Trophoblast cell (in vitro differentiated cells and primary cell): ENCODE results near the gene SAP30L.

Source experiments
- DNase-seq, 2 donors: peaks; one replicate each; pipeline ENCODE4 v3.0.0-alpha.2; 2016
- H2AFZ ChIP-seq: 2 replicates; pipeline ENCODE4 v1.6.1; 2013; ENCODE audit warnings: low read length, moderate library complexity, mild to moderate bottlenecking; ENCODE audit not compliant: insufficient read depth, poor library complexity
- H2AK5ac ChIP-seq: 2 replicates; pipeline ENCODE4 v1.6.1; 2013; ENCODE audit warnings: mild to moderate bottlenecking, low read length
- H2BK120ac ChIP-seq: 2 replicates; pipeline ENCODE4 v1.6.1; 2013; ENCODE audit warnings: low read length, mild to moderate bottlenecking, moderate library complexity; ENCODE audit not compliant: insufficient read depth, poor library complexity
- H2BK12ac ChIP-seq: 2 replicates; pipeline ENCODE4 v1.6.1; 2013; ENCODE audit warnings: mild to moderate bottlenecking, low read length, moderate library complexity
- H2BK5ac ChIP-seq: 2 replicates; pipeline ENCODE4 v1.6.1; 2013; ENCODE audit warnings: low read length, low read depth, moderate library complexity, mild to moderate bottlenecking; ENCODE audit not compliant: poor library complexity
- H3K14ac ChIP-seq: 2 replicates; pipeline ENCODE4 v1.6.1; 2013; ENCODE audit warnings: mild to moderate bottlenecking, low read length
- H3K18ac ChIP-seq: 2 replicates; pipeline ENCODE4 v1.6.1; 2013; ENCODE audit warnings: mild to moderate bottlenecking, low read length
- H3K23ac ChIP-seq: 2 replicates; pipeline ENCODE4 v1.6.1; 2013; ENCODE audit warnings: low read length
- H3K27ac ChIP-seq: 2 replicates; pipeline ENCODE4 v1.5.1; 2013; ENCODE audit warnings: low read depth, mild to moderate bottlenecking, inconsistent platforms, low read length, moderate library complexity
- H3K27me3 ChIP-seq: 2 replicates; pipeline ENCODE4 v1.6.1; 2013; ENCODE audit warnings: inconsistent platforms, mild to moderate bottlenecking, low read length, moderate library complexity; ENCODE audit not compliant: insufficient read depth
- H3K36me3 ChIP-seq, 2 experiments: 1 replicate in 1 of 2; 2 replicates in 1 of 2; pipeline ENCODE4 v1.6.1; 2013; ENCODE audit warnings: low read length in 2 of 2, mild to moderate bottlenecking in 2 of 2, moderate library complexity in 1 of 2; ENCODE audit not compliant: insufficient read depth in 2 of 2, control insufficient read depth in 1 of 2
- H3K4ac ChIP-seq: 2 replicates; pipeline ENCODE4 v1.6.1; 2013; ENCODE audit warnings: low read depth, mild to moderate bottlenecking, low read length, moderate library complexity
- H3K4me1 ChIP-seq, 2 experiments: 1 replicate in 1 of 2; 2 replicates in 1 of 2; pipeline ENCODE4 v1.6.1; 2013; ENCODE audit warnings: low read length in 2 of 2, mild to moderate bottlenecking in 2 of 2, moderate library complexity in 1 of 2; ENCODE audit not compliant: insufficient read depth in 2 of 2, control insufficient read depth in 1 of 2
- H3K4me2 ChIP-seq: 2 replicates; pipeline ENCODE4 v1.6.1; 2013; ENCODE audit warnings: inconsistent platforms, mild to moderate bottlenecking, low read length, moderate library complexity
- H3K4me3 ChIP-seq: 2 replicates; pipeline ENCODE4 v1.5.1; 2013; ENCODE audit warnings: mild to moderate bottlenecking, low read depth, low read length, inconsistent platforms
- H3K79me1 ChIP-seq: one replicate; pipeline ENCODE4 v1.6.1; 2013; ENCODE audit warnings: low read length
- H3K79me2 ChIP-seq: 2 replicates; pipeline ENCODE4 v1.6.1; 2013; ENCODE audit warnings: low read length, mild to moderate bottlenecking; ENCODE audit not compliant: control insufficient read depth, insufficient read depth, poor library complexity
- H3K9ac ChIP-seq: 2 replicates; pipeline ENCODE4 v1.6.1; 2013; ENCODE audit warnings: mild to moderate bottlenecking, low read length
- H3K9me3 ChIP-seq: 2 replicates; pipeline ENCODE4 v1.6.1; 2013; ENCODE audit warnings: low read depth, mild to moderate bottlenecking, control low read depth, inconsistent platforms, low read length; ENCODE audit not compliant: insufficient read depth
- H4K12ac ChIP-seq: 2 replicates; pipeline ENCODE4 v1.6.1; 2013; ENCODE audit warnings: low read depth, mild to moderate bottlenecking, low read length, moderate library complexity
- H4K8ac ChIP-seq: 2 replicates; pipeline ENCODE4 v1.6.1; 2013; ENCODE audit warnings: low read depth, mild to moderate bottlenecking, low read length, moderate library complexity
- H4K91ac ChIP-seq: one replicate; pipeline ENCODE4 v1.6.1; 2013; ENCODE audit warnings: low read depth, mild to moderate bottlenecking, low read length, moderate library complexity
- WGBS: extraction: QIAGEN DNeasy Blood & Tissue Kit; methylation state at CpG from one replicate; pipeline ENCODE4 v1.1.7; 2013; ENCODE audit warnings: missing lambda C conversion rate; ENCODE audit not compliant: insufficient read length, insufficient coverage; ENCODE audit errors: extremely low coverage; 5-methylcytosine and 5-hydroxymethylcytosine counted together

The SAP30L gene

GRCh38 chr5:154401355-154401754 lies 44.4 kb upstream of the SAP30L start:
- no peak overlapping the region for H4K8ac ChIP-seq
- no peaks in the 10 kb centered on the region for H3K9me3 ChIP-seq
- no peak overlapping the region for H2BK12ac ChIP-seq
- no peak overlapping the region for H3K4me3 ChIP-seq
- no peaks in the 10 kb centered on the region for H3K79me2 ChIP-seq
- H3K27ac ChIP-seq = no peak overlapping the region
- H3K9ac ChIP-seq = no peak overlapping the region
- DNase-seq = no peak
- H2AK5ac ChIP-seq = no peak overlapping the region
- H3K23ac ChIP-seq = no peak overlapping the region
- peaks cover 3% of the 10 kb centered on the region for H3K79me1 ChIP-seq
- H3K14ac ChIP-seq = no peak overlapping the region
- H3K36me3 ChIP-seq = peaks cover 18 to 41% of the 10 kb centered on the region in 2 experiments
- no CpG with 5 or more reads among the region's 5 CpGs for WGBS
- H2BK120ac ChIP-seq = no peak overlapping the region
- H3K4ac ChIP-seq = no peak overlapping the region
- no peak overlapping the region for H2AFZ ChIP-seq
- H3K4me1 ChIP-seq = peaks cover 3 to 8% of the 10 kb centered on the region in 2 experiments
- H3K18ac ChIP-seq = no peak overlapping the region
- no peak overlapping the region for H4K91ac ChIP-seq
- no peak overlapping the region for H3K4me2 ChIP-seq
- no peak overlapping the region for H2BK5ac ChIP-seq
- H3K27me3 ChIP-seq = no peaks in the 10 kb centered on the region
- no peak overlapping the region for H4K12ac ChIP-seq

- no peak overlapping the region for H3K4me2 ChIP-seq
- no peak overlapping the region for H2BK5ac ChIP-seq
- H3K4me3 ChIP-seq = no peak overlapping the region
- no peak overlapping the region for H4K91ac ChIP-seq
- no peak overlapping the region for H3K9ac ChIP-seq
- H3K23ac ChIP-seq = no peak overlapping the region
- H3K14ac ChIP-seq = no peak overlapping the region
- H3K18ac ChIP-seq = no peak overlapping the region
- H3K79me1 ChIP-seq = peaks cover 3% of the 10 kb centered on the region
- no peak for DNase-seq
- no peaks in the 10 kb centered on the region for H3K79me2 ChIP-seq
- H2AK5ac ChIP-seq = no peak overlapping the region
- H2AFZ ChIP-seq = no peak overlapping the region
- no peak overlapping the region for H4K8ac ChIP-seq
- no peak overlapping the region for H2BK120ac ChIP-seq
- H3K9me3 ChIP-seq = no peaks in the 10 kb centered on the region
- no peak overlapping the region for H2BK12ac ChIP-seq
- H3K4ac ChIP-seq = no peak overlapping the region
- peaks cover 18 to 41% of the 10 kb centered on the region in 2 experiments for H3K36me3 ChIP-seq
- no peak overlapping the region for H4K12ac ChIP-seq
- H3K27ac ChIP-seq = no peak overlapping the region
- no peaks in the 10 kb centered on the region for H3K27me3 ChIP-seq
- peaks cover 3 to 8% of the 10 kb centered on the region in 2 experiments for H3K4me1 ChIP-seq
- no CpG with 5 or more reads among the region's 9 CpGs for WGBS
Measured at GRCh38 chr5:154401931-154402330, 43.9 kb upstream of the SAP30L start.

GRCh38 chr5:154402611-154403010 lies 43.2 kb upstream of the SAP30L start:
- H4K12ac ChIP-seq = no peak overlapping the region
- H3K9me3 ChIP-seq = no peaks in the 10 kb centered on the region
- H3K4ac ChIP-seq = no peak overlapping the region
- peaks cover 3% of the 10 kb centered on the region for H3K79me1 ChIP-seq
- no peak overlapping the region for H3K18ac ChIP-seq
- no peak overlapping the region for H4K91ac ChIP-seq
- H3K4me1 ChIP-seq = peaks cover 3 to 8% of the 10 kb centered on the region in 2 experiments
- H3K23ac ChIP-seq = no peak overlapping the region
- H2BK5ac ChIP-seq = no peak overlapping the region
- no peak overlapping the region for H2BK12ac ChIP-seq
- no peak overlapping the region for H3K4me3 ChIP-seq
- H3K27ac ChIP-seq = no peak overlapping the region
- H4K8ac ChIP-seq = no peak overlapping the region
- no CpG with 5 or more reads among the region's 10 CpGs for WGBS
- no peak overlapping the region for H2BK120ac ChIP-seq
- DNase-seq = no peak
- H3K14ac ChIP-seq = no peak overlapping the region
- H3K79me2 ChIP-seq = no peaks in the 10 kb centered on the region
- H3K9ac ChIP-seq = no peak overlapping the region
- no peak overlapping the region for H2AFZ ChIP-seq
- H2AK5ac ChIP-seq = no peak overlapping the region
- no peaks in the 10 kb centered on the region for H3K27me3 ChIP-seq
- H3K36me3 ChIP-seq = peaks cover 15 to 36% of the 10 kb centered on the region in 2 experiments
- H3K4me2 ChIP-seq = no peak overlapping the region

GRCh38 chr5:154403234-154403633 lies 42.6 kb upstream of the SAP30L start:
- H3K27me3 ChIP-seq = no peaks in the 10 kb centered on the region
- H3K18ac ChIP-seq = no peak overlapping the region
- H3K9ac ChIP-seq = no peak overlapping the region
- H3K4ac ChIP-seq = no peak overlapping the region
- no peak overlapping the region for H2BK5ac ChIP-seq
- no peak for DNase-seq
- H3K9me3 ChIP-seq = no peaks in the 10 kb centered on the region
- H3K4me2 ChIP-seq = no peak overlapping the region
- no peak overlapping the region for H2BK12ac ChIP-seq
- no peak overlapping the region for H2AK5ac ChIP-seq
- H3K4me3 ChIP-seq = no peak overlapping the region
- H2BK120ac ChIP-seq = no peak overlapping the region
- no peak overlapping the region for H4K12ac ChIP-seq
- no peak overlapping the region for H4K91ac ChIP-seq
- no peaks in the 10 kb centered on the region for H3K79me2 ChIP-seq
- peaks cover 3% of the 10 kb centered on the region for H3K79me1 ChIP-seq
- H3K14ac ChIP-seq = no peak overlapping the region
- no peak overlapping the region for H4K8ac ChIP-seq
- no CpG with 5 or more reads among the region's 4 CpGs for WGBS
- peaks cover 3 to 8% of the 10 kb centered on the region in 2 experiments for H3K4me1 ChIP-seq
- peaks cover 14 to 31% of the 10 kb centered on the region in 2 experiments for H3K36me3 ChIP-seq
- H3K27ac ChIP-seq = no peak overlapping the region
- H3K23ac ChIP-seq = no peak overlapping the region
- no peak overlapping the region for H2AFZ ChIP-seq
